Endothelial cell of umbilical vein (primary cell): ENCODE results near the gene CIAO3. TPM values are rescaled to one million over a fixed set of nuclear protein-coding genes. Genes with fewer than 3 reads are reported as not detected.

Experiments used
- BruUV-seq: library from RNA; stranded (reverse); fragments of 400-500 nt; replicated peaks from 2 replicates; lab custom pipeline; 2021; lab: Mats Ljungman, UMichigan
- CTCF ChIA-PET: fragments of 300-600, 350-600 bp; sonication (Branson Sonifier 250); formaldehyde crosslinking; loops from one replicate; lab custom pipeline; 2021; ENCODE audit warnings: antibody characterized with exemption, inconsistent platforms; lab: Charles Lee
- POLR2A ChIA-PET: fragments of 300-600, 350-600 bp; sonication (Branson Sonifier 250); formaldehyde crosslinking; loops from one replicate; lab custom pipeline; 2021; ENCODE audit warnings: antibody characterized with exemption, inconsistent platforms; lab: Charles Lee
- DNase-seq: peaks from one replicate; pipeline ENCODE4 v3.0.0-alpha.2; 2011; ENCODE audit warnings: low read depth, low spot score
- FAIRE-seq: peaks from 2 replicates; lab custom pipeline; 2011; peaks lifted over from hg19 to GRCh38; lab: Jason Lieb, UNC
- H2AFZ ChIP-seq: 2 replicates; pipeline ENCODE4 v1.6.0; 2012; ENCODE audit warnings: low read depth, low read length, control low read depth, inconsistent platforms
- H3K27ac ChIP-seq: 2 replicates; pipeline ENCODE4 v1.5.1; 2011; ENCODE audit warnings: low read depth, mild to moderate bottlenecking, control low read depth, low read length, moderate library complexity; ENCODE audit not compliant: insufficient read depth
- H3K27me3 ChIP-seq, 2 experiments: 2 replicates each; pipeline versions ENCODE4 v1.6.0 to v1.6.1; 2011; ENCODE audit warnings: low read length in 2 of 2, mixed read lengths in 1 of 2; ENCODE audit not compliant: control insufficient read depth in 2 of 2, insufficient read depth in 2 of 2
- H3K36me3 ChIP-seq, 2 experiments: 2 replicates in 1 of 2; 3 replicates in 1 of 2; pipeline ENCODE4 v1.5.1; 2011; ENCODE audit warnings: low read length in 2 of 2, mild to moderate bottlenecking in 1 of 2, moderate library complexity in 1 of 2; ENCODE audit not compliant: control insufficient read depth in 2 of 2, insufficient read depth in 2 of 2; ENCODE audit errors: extremely low read depth in 1 of 2
- H3K4me1 ChIP-seq: 3 replicates; pipeline ENCODE4 v1.5.1; 2011; ENCODE audit warnings: mild to moderate bottlenecking, low read length; ENCODE audit not compliant: control insufficient read depth, insufficient read depth; ENCODE audit errors: extremely low read depth
- H3K4me2 ChIP-seq: 2 replicates; pipeline ENCODE4 v1.6.1; 2011; ENCODE audit warnings: low read length, control low read depth, mixed read lengths; ENCODE audit not compliant: insufficient read depth
- H3K4me3 ChIP-seq, 3 experiments: fragments of 200-600 bp in 1 of 3; sonication (generic), shearing (Covaris generic) in 1 of 3; replicated peaks in 1 of 3; 2 replicates each; pipeline ENCODE4 v1.5.1; 2011 to 2016; ENCODE audit warnings: control low read depth in 3 of 3, low read length in 3 of 3, mild to moderate bottlenecking in 2 of 3, inconsistent platforms in 1 of 3, low read depth in 1 of 3, moderate library complexity in 1 of 3; ENCODE audit not compliant: insufficient read depth in 1 of 3
- H3K79me2 ChIP-seq: 2 replicates; pipeline ENCODE4 v1.6.0; 2012; ENCODE audit warnings: low read length, inconsistent platforms; ENCODE audit not compliant: control insufficient read depth, insufficient read depth
- H3K9ac ChIP-seq: replicated peaks from 2 replicates; pipeline ENCODE3; 2011; ENCODE audit warnings: low read length, control low read depth; ENCODE audit not compliant: insufficient read depth; ENCODE audit errors: extremely low read depth
- H3K9me1 ChIP-seq: replicated peaks from 3 replicates; pipeline ENCODE4 v1.6.0; 2011; ENCODE audit warnings: mild to moderate bottlenecking, low read length; ENCODE audit not compliant: control insufficient read depth, insufficient read depth; ENCODE audit errors: extremely low read depth
- H3K9me3 ChIP-seq: replicated peaks from 2 replicates; pipeline ENCODE4 v1.5.1; 2012; ENCODE audit warnings: low read length, inconsistent platforms; ENCODE audit not compliant: control insufficient read depth, insufficient read depth
- H4K20me1 ChIP-seq: replicated peaks from 2 replicates; pipeline ENCODE3; 2011; ENCODE audit warnings: mild to moderate bottlenecking, low read length; ENCODE audit not compliant: control insufficient read depth, insufficient read depth; ENCODE audit errors: extremely low read depth
- CTCF ChIP-seq, 2 donors: IDR thresholded peaks; 1 replicate in 1 of 2; 2 replicates in 1 of 2; pipeline ENCODE4 v1.5.1; 2011; ENCODE audit warnings: low read length in 2 of 2, mild to moderate bottlenecking in 2 of 2, moderate library complexity in 2 of 2, control low read depth in 1 of 2, inconsistent platforms in 1 of 2, low read depth in 1 of 2; ENCODE audit not compliant: insufficient read depth in 1 of 2; ENCODE audit errors: extremely low read depth in 1 of 2
- EZH2 ChIP-seq: IDR thresholded peaks from 2 replicates; pipeline ENCODE4 v1.6.1; 2012; ENCODE audit warnings: borderline replicate concordance, low read depth, mild to moderate bottlenecking, moderate library complexity, low read length, inconsistent platforms; ENCODE audit not compliant: severe bottlenecking
- FOS ChIP-seq: IDR thresholded peaks from 2 replicates; pipeline ENCODE4 v1.6.1; 2011; ENCODE audit warnings: mild to moderate bottlenecking, low read length, moderate library complexity, borderline replicate concordance; ENCODE audit not compliant: insufficient read depth
- MAX ChIP-seq: IDR thresholded peaks from 2 replicates; pipeline ENCODE4 v1.6.1; 2011; ENCODE audit not compliant: insufficient read depth, insufficient read length
- MYC ChIP-seq: IDR thresholded peaks from one replicate; pipeline ENCODE4 v1.6.1; 2011; ENCODE audit warnings: mild to moderate bottlenecking, low read depth, low read length
- POLR2A ChIP-seq: IDR thresholded peaks from 2 replicates; pipeline ENCODE4 v1.6.1; 2012; ENCODE audit warnings: low read depth, mild to moderate bottlenecking, control low read depth, low read length
- POLR2AphosphoS5 ChIP-seq: IDR thresholded peaks from 2 replicates; pipeline ENCODE4 v1.6.1; 2012; ENCODE audit warnings: low read depth, mild to moderate bottlenecking, control low read depth, low read length, moderate library complexity; ENCODE audit not compliant: insufficient read depth
- dilution Hi-C: fragments of 300-500 bp; cut with MboI; formaldehyde crosslinking; loops from one replicate; pipeline ENCODE4 v1.15.0; 2019; ENCODE audit warnings: low sequenced_read_pairs; ENCODE audit not compliant: extremely low pct_ligation_motif_present
- intact Hi-C: fragments of 100-400 bp; cut with micrococcal nuclease; formaldehyde crosslinking; loops from one replicate; pipeline ENCODE4 v1.10.0; 2022
- polyA plus RNA-seq, 4 experiments: library from polyadenylated mRNA; depleted of rRNA in 3 of 4; stranded (reverse) in 3 of 4; unstranded in 1 of 4; fragments of >200 nt; gene quantifications; 2 replicates each; pipeline versions ENCODE4 v1.2.1 to v1.2.3, GENCODE V29; 2011 to 2012; ENCODE audit warnings: missing spikeins in 1 of 4
- total RNA-seq: library from RNA; stranded (reverse); gene quantifications from 2 replicates; pipeline ENCODE4 v1.2.3, GENCODE V29; 2021

CIAO3 gene
- total and polyA plus RNA-seq, 2 donors (not counting 3 experiments of a cell fraction or from before 2014, with no cell fraction given) = 23.1 to 33.8 TPM

- H3K9ac ChIP-seq = no peak overlapping the region
- no TSS peak for BruUV-seq
- H3K79me2 ChIP-seq = no peaks in the 10 kb centered on the region
- DNase-seq (no peak), FAIRE-seq (no peak)
- H3K36me3 ChIP-seq = no peaks in the 10 kb centered on the region
- no peaks in the 10 kb centered on the region for H4K20me1 ChIP-seq
- H3K9me3 ChIP-seq = no peaks in the 10 kb centered on the region
- no peaks in the 10 kb centered on the region for H3K9me1 ChIP-seq
- no peak overlapping the region for H3K4me3 ChIP-seq
- dilution Hi-C loops = no loop called here
- intact Hi-C loops = no loop called here
- H3K27ac ChIP-seq = no peak overlapping the region
- H3K4me1 ChIP-seq = no peaks in the 10 kb centered on the region
- H3K27me3 ChIP-seq = no peaks in the 10 kb centered on the region
- CTCF ChIA-PET = interaction anchor here (0.7 to 1.6 kb wide), 2 partner anchors 20 to 57 kb away, joined by 3 to 6 read pairs; no protein-coding TSS in a partner anchor
- POLR2A ChIA-PET = no interaction called here
- H3K4me2 ChIP-seq = no peak overlapping the region
- TF ChIP-seq CTCF (IDR thresholded peaks at IDR 0.05; ENCODE audit: extremely low read depth in 1 of 2, insufficient read depth in 1 of 2, low read depth in 1 of 2, low read length in 2 of 2) (no peak), MYC (no peak), POLR2AphosphoS5 (no peak), POLR2A (no peak), FOS (no peak), MAX (no peak), EZH2 (no peak)
- no peak overlapping the region for H2AFZ ChIP-seq
Observed at GRCh38 chr16:769184-769784, 28.5 kb upstream of the CIAO3 start.
